Lung (tissue), 12 donors: ENCODE measurements around the gene VAPB. TPM values are rescaled to one million over a fixed set of nuclear protein-coding genes. Genes with fewer than 3 reads are reported as not detected.

Experiments
- ATAC-seq: fragments of 200-7000 bp; cut with Tn5 transposase; one replicate; pipeline ENCODE4 v1.9.1; 2020; ENCODE audit warnings: moderate number of reproducible peaks; ENCODE audit not compliant: insufficient read depth, low FRiP score
- DNase-seq, 3 donors: peaks; one replicate each; pipeline ENCODE4 v3.0.0-alpha.2; 2013 to 2017
- H3K27ac ChIP-seq, 2 donors: one replicate each; pipeline ENCODE4 v1.5.1; 2013; ENCODE audit warnings: mild to moderate bottlenecking in 2 of 2, moderate library complexity in 2 of 2, control low read depth in 1 of 2, inconsistent platforms in 1 of 2, low read depth in 1 of 2, low read length in 1 of 2
- H3K27me3 ChIP-seq, 3 donors: one replicate each; pipeline ENCODE4 v1.5.1; 2013; ENCODE audit warnings: low read length in 2 of 3; ENCODE audit not compliant: control insufficient read depth in 3 of 3, insufficient read depth in 3 of 3
- H3K36me3 ChIP-seq, 4 donors: one replicate each; pipeline ENCODE4 v1.5.1; 2013; ENCODE audit warnings: low read length in 4 of 4, mild to moderate bottlenecking in 1 of 4, moderate library complexity in 1 of 4; ENCODE audit not compliant: control insufficient read depth in 4 of 4, insufficient read depth in 4 of 4
- H3K4me1 ChIP-seq, 5 donors: one replicate each; pipeline ENCODE4 v1.5.1; 2013; ENCODE audit warnings: low read length in 5 of 5, mild to moderate bottlenecking in 2 of 5, moderate library complexity in 1 of 5; ENCODE audit not compliant: control insufficient read depth in 5 of 5, insufficient read depth in 5 of 5
- H3K4me3 ChIP-seq: one replicate; pipeline ENCODE4 v1.5.1; 2013; ENCODE audit warnings: mild to moderate bottlenecking, control low read depth, moderate library complexity
- H3K9ac ChIP-seq, 2 donors: one replicate each; pipeline ENCODE4 v1.5.1; 2013; ENCODE audit warnings: low read length in 2 of 2, control low read depth in 1 of 2; ENCODE audit not compliant: insufficient read depth in 1 of 2
- H3K9me3 ChIP-seq, 4 donors: one replicate each; pipeline ENCODE4 v1.5.1; 2013; ENCODE audit warnings: low read length in 3 of 4, mild to moderate bottlenecking in 1 of 4, moderate library complexity in 1 of 4; ENCODE audit not compliant: control insufficient read depth in 4 of 4, insufficient read depth in 3 of 4
- CTCF ChIP-seq: IDR thresholded peaks from 2 replicates; pipeline ENCODE4 v1.5.1; 2012; ENCODE audit warnings: mild to moderate bottlenecking; ENCODE audit errors: control extremely low read depth, extremely low read depth
- WGBS, 2 donors: extraction: QIAGEN DNeasy Blood & Tissue Kit; methylation state at CpG; one replicate each; pipeline ENCODE4 v1.1.7; 2013; 5-methylcytosine and 5-hydroxymethylcytosine counted together
- polyA plus RNA-seq, 2 donors: library from polyadenylated mRNA; stranded (reverse); fragments of 200-250 nt; gene quantifications; one replicate each; pipeline ENCODE4 v1.2.1, GENCODE V29; 2013
- total RNA-seq, 2 donors: library from RNA; depleted of rRNA in 1 of 2; stranded (reverse); fragments of >200 nt in 1 of 2; gene quantifications; one replicate each; pipeline ENCODE4 v1.2.1, GENCODE V29; 2014 to 2021
- donor health status: control.
- donor health status: control.
- donor health status: Bipolar disorder and iron deficiency.
- donor health status: healthy.
- donor health status: DM: yes; HTN: yes; CAD: no.

VAPB gene
- total and polyA plus RNA-seq, 4 donors = 21.3 to 44.7 (median 24.1) TPM

- H3K4me1 ChIP-seq = peaks cover 0 to 8% (median 1%) of the 10 kb centered on the region in 5 donors
- H3K36me3 ChIP-seq = no peaks in the 10 kb centered on the region
- H3K4me3 ChIP-seq = no peak overlapping the region
- 24 to 28% methylated on average over 18 of the region's 18 CpGs for WGBS, 2 donors
- H3K9me3 ChIP-seq = peaks cover 2 to 17% (median 9%) of the 10 kb centered on the region in 4 donors
- DNase-seq (peak; percentile 55 to 81 (median 74)), ATAC-seq (no peak)
- H3K27ac ChIP-seq = no peak overlapping the region
- no peaks in the 10 kb centered on the region for H3K27me3 ChIP-seq
- H3K9ac ChIP-seq = no peak overlapping the region
- peak; percentile 25 for TF ChIP-seq CTCF
Measured at GRCh38 chr20:58481481-58482021, 92.5 kb downstream of the VAPB start.

- DNase-seq (no peak), ATAC-seq (no peak)
- no peak overlapping the region for H3K9ac ChIP-seq
- peaks cover 0 to 8% (median 1%) of the 10 kb centered on the region in 5 donors for H3K4me1 ChIP-seq
- TF ChIP-seq CTCF = no peak
- H3K27ac ChIP-seq = no peak overlapping the region
- no peak overlapping the region for H3K4me3 ChIP-seq
- 76 to 81% methylated on average over 10 of the region's 10 CpGs for WGBS, 2 donors
- no peaks in the 10 kb centered on the region for H3K27me3 ChIP-seq
- no peaks in the 10 kb centered on the region for H3K36me3 ChIP-seq
- peaks cover 2 to 13% (median 9%) of the 10 kb centered on the region in 4 donors for H3K9me3 ChIP-seq
Measured at GRCh38 chr20:58482416-58482815, 93.4 kb downstream of the VAPB start.

- WGBS, 2 donors = 73 to 80% methylated on average over 5 of the region's 5 CpGs
- ATAC-seq = no peak
- Histone ChIP-seq H3K27ac (no peak overlapping the region), H3K9me3 (peaks cover 2 to 13% (median 8%) of the 10 kb centered on the region in 4 donors), H3K9ac (no peak overlapping the region), H3K27me3 (no peaks in the 10 kb centered on the region), H3K36me3 (no peaks in the 10 kb centered on the region), H3K4me3 (no peak overlapping the region), H3K4me1 (peaks cover 0 to 8% (median 1%) of the 10 kb centered on the region in 5 donors)
- no peak for DNase-seq
- TF ChIP-seq CTCF = no peak
Measured at GRCh38 chr20:58483051-58483450, 94.0 kb downstream of the VAPB start.

- no peak for TF ChIP-seq CTCF
- peaks cover 2 to 13% (median 6%) of the 10 kb centered on the region in 4 donors for H3K9me3 ChIP-seq
- 91 to 95% methylated on average over 6 of the region's 6 CpGs for WGBS, 2 donors
- H3K36me3 ChIP-seq = no peaks in the 10 kb centered on the region
- no peak overlapping the region for H3K27ac ChIP-seq
- ATAC-seq (no peak), DNase-seq (no peak)
- no peak overlapping the region for H3K4me3 ChIP-seq
- H3K9ac ChIP-seq = no peak overlapping the region
- H3K27me3 ChIP-seq = no peaks in the 10 kb centered on the region
- peaks cover 0 to 8% (median 1%) of the 10 kb centered on the region in 5 donors for H3K4me1 ChIP-seq
Measured at GRCh38 chr20:58483470-58483869, 94.4 kb downstream of the VAPB start.
